Astrocyte (in vitro differentiated cells and primary cell): Measurements from ENCODE around the gene OR8K3.

Experiments used
- CTCF ChIP-seq: IDR thresholded peaks from 2 replicates; pipeline ENCODE4 v1.5.1; 2011; ENCODE audit warnings: low read depth, mild to moderate bottlenecking, inconsistent platforms, low read length, moderate library complexity; ENCODE audit not compliant: insufficient read depth
- EZH2 ChIP-seq: IDR thresholded peaks from 2 replicates; pipeline ENCODE4 v1.6.1; 2012; ENCODE audit warnings: mild to moderate bottlenecking, low read length, inconsistent platforms; ENCODE audit not compliant: insufficient read depth

GRCh38 chr11:56333156-56333555, 18.2 kb downstream of the OR8K3 start:
- TF ChIP-seq CTCF (no peak), EZH2 (no peak)
